Transverse colon (tissue), 3 donors: ENCODE data around the gene CNTD1.

ENCODE experiments used
- CTCF ChIP-seq, 5 experiments: fragments of 200-600 bp in 3 of 5; fragments of 450-650 bp in 2 of 5; sonication (generic) in 3 of 5; IDR thresholded peaks; 1 replicate in 2 of 5; 2 replicates in 3 of 5; pipeline ENCODE4 v1.5.1; 2016 to 2017; ENCODE audit warnings: antibody characterized with exemption in 5 of 5, inconsistent platforms in 3 of 5, mild to moderate bottlenecking in 2 of 5, moderate library complexity in 1 of 5
- POLR2A ChIP-seq: fragments of 450-650 bp; IDR thresholded peaks from one replicate; pipeline ENCODE4 v1.6.1; 2016; ENCODE audit warnings: antibody characterized with exemption, mild to moderate bottlenecking, moderate library complexity

GRCh38 chr17:42803074-42803883, 4.6 kb downstream of the CNTD1 start:
- no peak for TF ChIP-seq CTCF (IDR thresholded peaks at IDR 0.05)
- no peak for TF ChIP-seq POLR2A
